GM18868 (cell line): ENCODE results near the gene SYNJ2.

Experiments used
- ATAC-seq: cut with Tn5 transposase; IDR thresholded peaks from one replicate; pipeline ENCODE4 v1.9.1; 2021; ENCODE audit warnings: mild to moderate bottlenecking, moderate library complexity; ENCODE audit not compliant: unreplicated experiment

The SYNJ2 gene

GRCh38 chr6:158011980-158012566 lies 30.4 kb downstream of the SYNJ2 start:
- ATAC-seq = peak; percentile 35

DNA sequence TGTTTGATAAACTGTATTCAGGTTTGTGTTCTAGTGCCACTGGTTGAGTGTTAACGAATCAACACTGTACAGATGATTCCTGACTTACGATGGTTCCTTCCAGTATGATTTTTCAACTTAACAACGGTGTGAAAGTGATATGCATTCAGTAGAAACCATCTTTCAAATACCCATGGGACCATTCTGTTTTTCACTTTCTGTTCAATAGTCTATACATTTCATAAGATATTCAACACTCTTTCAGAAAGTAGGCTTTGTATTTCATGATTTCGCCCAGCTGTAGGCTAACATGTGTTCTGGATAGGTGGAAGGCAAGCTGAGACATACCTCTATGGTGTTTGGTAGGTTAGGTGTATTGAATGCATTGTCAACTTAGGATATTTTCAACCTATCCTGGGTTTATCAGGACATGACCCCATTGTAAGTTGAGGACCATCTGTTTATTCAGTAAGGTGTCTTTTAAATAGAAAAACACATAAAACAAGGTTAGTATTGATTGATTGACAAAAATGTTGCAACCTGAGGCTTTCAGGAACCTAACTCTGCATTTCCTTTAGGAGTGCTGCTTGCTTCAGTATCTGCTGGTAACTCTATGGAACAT lies 32.3 kb downstream of the SYNJ2 start:
- no peak for ATAC-seq

- no peak for ATAC-seq
Measured at GRCh38 chr6:158014505-158015187, 33.0 kb downstream of the SYNJ2 start.

DNA sequence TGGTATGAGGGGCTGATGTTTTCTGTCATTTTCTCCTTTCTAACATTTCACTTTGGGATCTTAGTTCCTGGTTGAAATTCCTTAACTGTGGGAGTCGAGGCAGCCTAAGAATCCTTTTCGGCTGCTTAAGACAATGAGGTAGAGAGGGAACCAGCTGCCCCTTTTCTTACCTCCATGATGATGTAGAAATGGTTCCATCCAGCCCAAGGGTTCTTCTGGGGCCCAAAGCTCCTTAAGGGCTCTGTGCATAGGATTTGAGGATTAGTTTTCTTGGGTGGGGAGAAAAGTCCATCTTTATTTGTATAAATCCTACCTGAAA lies 33.5 kb downstream of the SYNJ2 start:
- ATAC-seq = no peak

DNA sequence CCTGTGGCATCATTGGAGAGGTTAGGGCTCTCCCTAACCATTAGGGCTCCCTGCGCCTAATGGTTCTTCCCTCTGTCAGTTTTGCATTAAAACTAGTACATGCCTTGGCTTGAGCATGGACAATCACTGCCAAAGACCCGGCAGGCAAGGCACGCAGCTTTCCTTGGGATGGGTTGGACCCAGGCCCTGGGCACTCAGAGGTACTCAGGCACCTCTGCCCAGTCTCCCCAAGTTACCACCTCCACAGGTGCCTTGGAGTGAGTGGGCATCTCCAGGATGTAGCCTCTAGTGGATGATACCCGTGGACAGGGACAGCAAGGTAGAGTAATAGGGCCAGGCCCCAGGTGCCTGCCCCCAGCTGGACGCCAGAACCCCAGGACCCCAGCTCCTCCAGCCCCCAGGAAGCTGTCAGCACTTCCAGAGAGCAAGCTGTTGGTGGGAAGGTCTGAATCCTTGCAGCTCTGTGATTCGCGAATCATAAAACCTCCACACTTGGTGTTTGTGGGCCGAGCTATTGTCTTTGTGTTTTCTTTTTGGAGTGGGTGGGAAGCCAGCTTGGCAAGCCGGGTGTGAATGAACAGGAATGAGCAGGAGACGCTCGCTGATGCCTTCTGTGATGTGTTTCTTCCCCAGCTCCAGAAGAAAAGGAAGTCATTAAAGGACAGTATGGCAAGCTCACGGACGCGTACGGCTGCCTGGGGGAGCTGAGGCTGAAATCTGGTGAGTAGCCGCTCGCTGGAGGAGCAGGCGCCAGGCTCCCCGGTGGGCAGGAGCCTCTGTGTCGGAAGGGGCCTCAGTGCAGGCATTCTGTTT lies 35.1 kb downstream of the SYNJ2 start:
- no peak for ATAC-seq

DNA sequence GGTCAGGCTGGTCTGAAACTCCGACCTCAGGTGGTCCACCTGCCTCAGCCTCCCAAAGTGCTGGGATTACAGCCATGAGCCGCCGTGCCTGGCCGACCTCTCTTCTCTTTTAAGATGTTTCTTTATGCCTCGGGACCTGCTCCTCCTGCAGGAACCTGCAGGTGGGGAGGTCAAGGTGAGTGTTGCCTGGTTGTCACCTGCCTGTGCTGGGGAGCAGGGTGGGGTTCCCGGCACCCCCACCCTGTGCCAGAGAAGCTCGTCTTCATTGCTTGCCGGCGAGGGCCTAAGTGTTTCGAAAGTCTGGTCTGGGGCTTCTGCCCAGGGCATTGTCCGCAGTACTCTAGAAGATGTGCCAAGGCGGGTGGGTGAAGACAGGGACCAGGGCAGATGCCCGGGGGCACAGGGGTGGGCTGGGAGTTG lies 36.0 kb downstream of the SYNJ2 start:
- no peak for ATAC-seq

DNA sequence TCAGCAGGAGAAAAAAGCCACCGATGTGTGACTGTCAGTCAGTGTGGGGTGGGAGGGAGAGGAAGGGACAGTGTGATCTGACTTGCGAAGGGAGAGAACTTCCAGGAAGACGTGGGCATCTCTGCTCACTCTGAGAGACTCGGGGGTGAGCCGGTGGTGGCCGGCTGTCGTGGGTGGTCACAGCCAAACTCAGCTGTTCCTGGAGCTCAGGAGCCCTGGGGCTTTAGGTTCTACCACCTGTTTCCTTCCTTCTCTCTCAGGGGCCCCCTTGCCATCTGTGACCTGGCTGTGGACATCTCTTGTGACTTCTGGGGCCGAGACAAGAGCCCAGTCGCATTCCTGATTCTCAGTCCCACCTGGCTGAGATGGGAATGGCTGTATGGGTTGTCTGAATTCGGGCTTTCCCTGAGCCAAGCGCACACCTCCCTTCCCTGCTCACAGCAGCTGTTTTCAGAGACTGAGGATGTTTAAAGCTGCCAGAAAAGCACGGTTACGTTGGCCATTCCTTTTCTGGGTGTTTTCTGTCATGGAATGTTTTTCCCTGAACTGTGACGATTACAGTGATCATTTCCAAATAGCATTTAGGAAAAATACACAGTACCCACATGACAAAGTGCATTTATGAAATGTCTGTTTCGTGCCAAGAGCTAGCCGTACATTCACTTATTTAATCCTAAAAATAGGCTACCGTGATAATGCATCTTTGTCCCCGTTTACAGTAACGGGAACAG lies 36.5 kb downstream of the SYNJ2 start:
- no peak for ATAC-seq

DNA sequence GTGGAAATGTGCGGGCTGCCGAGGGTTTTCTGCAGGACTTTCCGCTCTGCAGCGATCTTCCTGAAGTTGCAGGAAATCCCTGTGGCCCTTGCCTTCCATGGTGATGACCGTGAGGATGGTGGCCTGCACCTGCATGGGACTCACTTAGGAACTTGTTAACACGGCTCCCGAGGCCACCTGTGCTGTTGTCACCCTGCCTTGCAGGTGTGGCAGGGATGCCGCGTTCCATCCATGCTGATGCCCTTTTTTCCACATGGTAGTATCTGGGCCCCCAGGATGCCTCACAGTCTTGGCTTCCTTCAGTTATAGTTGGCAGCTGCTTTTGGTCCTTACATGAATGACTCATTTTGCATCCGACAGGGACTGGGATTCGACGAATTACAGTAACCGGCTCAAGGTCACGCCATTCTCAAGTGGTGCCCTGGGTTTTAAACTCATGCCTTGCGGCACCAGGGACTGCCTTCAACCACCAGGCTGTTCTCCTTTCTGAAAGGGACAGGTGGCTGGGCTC lies 37.2 kb downstream of the SYNJ2 start:
- no peak for ATAC-seq

DNA sequence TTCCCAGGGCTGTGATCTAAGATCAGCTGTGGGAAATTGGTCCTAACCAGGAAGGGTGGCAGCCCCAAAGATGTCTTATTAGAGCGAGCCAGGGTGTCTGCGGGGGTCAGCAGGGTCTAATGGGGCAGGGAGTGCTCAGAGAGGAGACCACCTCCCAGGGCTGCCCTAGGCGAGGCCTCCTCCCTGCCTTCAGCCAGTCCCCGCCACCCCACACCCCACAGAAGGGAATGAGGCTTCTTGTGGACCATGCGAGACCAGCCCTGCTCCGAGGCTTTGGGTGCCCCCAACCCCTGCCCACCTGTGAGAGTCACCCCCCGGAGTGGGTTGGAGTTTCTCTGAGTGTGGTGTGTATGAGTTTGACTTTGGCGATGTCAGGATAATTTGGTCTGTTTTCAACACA lies 37.8 kb downstream of the SYNJ2 start:
- ATAC-seq = no peak

DNA sequence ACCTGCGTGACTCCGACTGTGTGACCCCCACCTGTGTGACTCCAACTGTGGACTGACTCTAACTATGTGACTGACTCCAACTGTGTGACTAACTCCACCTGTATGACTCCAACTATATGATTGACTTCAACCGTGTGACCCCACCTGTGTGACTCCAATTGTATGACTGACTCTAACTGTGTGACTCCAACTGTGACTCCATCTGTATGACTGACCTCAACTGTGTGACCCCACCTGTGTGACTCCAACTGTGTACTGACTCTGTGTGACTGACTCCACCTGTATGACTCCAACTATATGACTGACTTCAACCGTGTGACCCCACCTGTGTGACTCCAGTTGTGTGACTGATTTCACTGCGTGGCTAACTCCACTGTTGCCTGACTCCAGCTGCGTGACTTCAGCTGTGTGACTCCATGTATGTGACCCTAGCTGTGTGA lies 38.6 kb downstream of the SYNJ2 start:
- ATAC-seq = no peak

DNA sequence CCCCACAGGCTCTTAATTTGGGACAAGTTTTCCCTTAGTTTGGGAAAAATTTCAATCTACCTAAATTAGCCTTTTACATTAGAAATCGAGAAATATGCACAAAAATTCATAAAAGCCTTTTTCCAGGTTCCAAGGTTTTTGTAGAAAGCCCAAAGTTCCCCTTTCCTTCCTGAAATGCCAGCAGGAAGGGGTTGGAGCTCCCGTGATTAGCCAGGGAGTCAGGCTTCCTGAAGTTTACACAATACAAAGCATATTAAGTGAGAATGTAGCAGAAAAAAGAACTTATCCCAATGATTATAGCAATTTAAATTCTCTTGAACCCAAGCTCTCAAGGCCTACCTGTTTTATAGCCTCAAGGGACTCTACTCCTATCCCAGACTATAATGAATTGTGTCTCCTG lies 39.1 kb downstream of the SYNJ2 start:
- no peak for ATAC-seq

DNA sequence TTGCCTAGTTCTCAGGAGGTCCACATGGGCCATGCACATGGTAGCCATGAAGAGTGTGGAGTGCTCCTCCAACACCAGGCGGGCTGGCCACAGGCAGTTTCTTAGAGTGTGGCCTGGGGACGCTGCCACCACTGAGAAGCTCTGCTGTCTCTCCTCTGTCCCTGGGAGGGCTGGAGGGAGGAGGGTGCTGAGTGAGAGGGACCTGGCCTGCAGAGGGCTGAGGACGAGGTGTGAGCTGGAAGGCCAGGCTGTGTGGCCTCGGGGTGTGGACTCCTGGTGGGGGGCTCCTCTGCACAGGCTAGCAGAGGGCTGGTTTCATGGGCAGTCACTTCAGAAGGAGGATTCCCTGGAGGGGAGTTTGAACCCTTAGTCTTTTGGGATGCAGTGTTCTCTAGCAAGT lies 39.7 kb downstream of the SYNJ2 start:
- ATAC-seq = no peak

DNA sequence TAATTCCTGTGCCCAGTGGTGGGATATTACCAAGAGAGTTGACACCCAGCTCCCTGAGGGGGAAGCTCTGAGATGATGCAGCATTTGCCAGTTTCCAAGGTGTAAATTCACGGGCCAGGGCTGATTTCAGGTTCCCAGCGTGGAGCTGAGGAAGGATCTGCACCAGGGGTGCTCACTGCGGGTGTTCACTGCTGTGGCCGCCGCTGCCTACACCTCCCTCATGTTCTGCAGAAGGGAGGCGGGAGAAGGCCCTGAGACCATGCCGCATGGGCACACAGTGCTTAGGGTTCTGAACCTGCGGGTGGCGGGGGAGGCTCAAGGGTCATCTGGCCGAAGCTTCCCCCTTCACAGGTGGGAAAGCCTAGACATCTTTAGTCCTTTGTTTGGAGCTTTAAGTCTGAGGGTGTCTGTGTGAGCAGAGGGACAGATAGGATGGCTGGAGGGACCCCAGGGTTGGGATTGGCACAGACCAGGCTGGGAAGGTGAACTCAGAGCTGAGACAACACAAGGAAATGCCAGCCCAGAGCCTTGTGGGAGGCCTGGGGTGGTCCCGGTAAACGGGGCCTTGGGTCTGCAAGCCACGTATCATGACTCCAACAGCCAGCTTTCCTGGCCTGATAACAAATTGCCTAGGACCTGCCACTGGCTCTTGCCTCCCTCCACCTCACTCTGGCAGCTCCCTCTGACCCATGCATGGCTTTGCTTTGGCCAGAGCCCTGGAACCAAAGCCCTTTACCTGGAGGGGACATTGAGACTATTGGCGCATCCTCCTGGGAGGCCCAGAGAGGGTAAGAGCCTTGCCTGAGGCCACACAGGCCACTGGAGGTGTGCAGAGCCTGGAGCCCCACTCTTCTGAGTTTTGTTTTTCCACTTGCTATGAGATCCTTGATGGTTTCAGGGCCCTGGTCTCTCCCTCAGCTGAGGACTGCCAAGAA lies 40.4 kb downstream of the SYNJ2 start:
- ATAC-seq = no peak

DNA sequence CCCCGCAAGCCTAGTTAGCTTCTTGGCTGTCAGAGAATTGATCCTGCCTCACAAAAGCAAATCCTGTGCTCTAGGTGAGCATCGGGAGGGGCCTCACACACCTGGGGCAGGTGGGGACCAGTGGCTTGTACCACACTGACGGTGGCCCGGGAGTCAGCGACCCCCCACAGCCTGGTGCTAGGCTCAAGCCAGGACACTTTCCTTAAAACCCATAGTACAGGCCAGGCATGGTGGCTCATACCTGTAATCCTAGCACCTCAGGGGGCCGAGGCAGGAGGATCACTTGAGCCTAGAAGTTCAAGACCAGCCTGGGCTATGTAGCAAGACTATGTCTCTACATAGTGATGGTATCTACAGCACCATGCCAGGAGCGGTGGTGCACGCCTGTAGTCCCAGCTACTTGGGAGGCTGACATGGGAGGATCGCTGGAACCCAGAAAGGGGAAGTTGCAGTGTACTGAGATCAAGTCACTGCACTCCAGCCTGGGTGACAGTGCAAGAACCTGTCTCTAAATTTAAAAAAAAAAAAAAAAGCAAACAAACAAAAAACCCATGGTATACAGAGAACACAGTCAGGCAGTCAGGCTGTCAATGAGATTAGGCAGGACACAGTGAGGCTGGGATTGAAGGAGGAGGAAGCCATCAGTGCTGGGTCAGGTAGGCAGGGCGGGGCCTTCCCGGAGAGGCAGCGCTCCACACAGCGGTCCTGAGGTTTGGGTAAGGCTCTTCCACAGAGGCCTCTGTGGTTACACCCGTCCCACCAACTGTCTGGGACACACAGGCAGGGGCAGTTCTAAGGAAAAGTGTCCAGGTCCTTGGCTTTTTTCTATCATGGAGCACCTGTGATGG lies 41.3 kb downstream of the SYNJ2 start:
- no peak for ATAC-seq

- ATAC-seq = no peak
Measured at GRCh38 chr6:158023597-158023939, 41.9 kb downstream of the SYNJ2 start.

GRCh38 chr6:158024566-158025297 lies 43.1 kb downstream of the SYNJ2 start:
- ATAC-seq = no peak

GRCh38 chr6:158026054-158026900 lies 44.6 kb downstream of the SYNJ2 start:
- ATAC-seq = peak; percentile 85
